ENCODE data around the gene CSK. TPM values are rescaled to one million over a fixed set of nuclear protein-coding genes. Genes with fewer than 3 reads are reported as not detected.

Gene CSK
- total RNA-seq, 1 donor from 2014 or later = 57.0 TPM

DNA sequence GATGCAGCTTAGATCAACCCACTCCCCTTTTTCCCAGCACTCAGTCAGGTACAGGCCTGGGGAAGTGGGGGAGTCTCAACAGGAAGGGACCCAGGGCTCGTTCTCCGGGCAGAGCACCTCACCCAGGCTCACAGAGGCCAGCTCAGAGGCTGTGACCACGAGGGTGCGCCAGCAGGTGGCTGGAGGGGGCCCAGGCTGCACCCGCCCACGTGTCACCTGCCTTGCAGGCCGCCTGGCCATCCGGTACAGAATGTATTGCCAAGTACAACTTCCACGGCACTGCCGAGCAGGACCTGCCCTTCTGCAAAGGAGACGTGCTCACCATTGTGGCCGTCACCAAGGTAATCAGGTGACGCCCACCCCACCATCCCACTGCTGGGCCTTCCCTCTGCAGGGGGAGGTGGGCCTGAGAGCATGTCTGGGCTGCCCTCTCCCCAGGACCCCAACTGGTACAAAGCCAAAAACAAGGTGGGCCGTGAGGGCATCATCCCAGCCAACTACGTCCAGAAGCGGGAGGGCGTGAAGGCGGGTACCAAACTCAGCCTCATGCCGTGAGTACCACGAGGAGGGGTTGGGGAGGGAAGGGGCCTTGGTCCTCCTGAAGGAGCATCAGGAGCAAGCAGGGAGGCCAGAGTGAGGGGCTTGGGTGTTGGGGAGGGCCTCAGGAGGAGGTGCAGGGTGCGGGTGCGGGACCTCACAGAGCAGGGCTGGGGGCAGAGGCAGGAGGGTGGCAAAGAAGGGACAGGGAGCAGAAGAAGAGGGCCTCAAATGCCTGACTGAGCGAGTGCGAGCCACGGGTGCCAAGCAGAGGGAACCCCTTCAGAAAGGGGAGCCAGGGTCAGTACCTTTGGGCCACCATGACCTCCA is 16.7 kb downstream of the CSK start:
- TF ChIP-seq, protein P1, sequence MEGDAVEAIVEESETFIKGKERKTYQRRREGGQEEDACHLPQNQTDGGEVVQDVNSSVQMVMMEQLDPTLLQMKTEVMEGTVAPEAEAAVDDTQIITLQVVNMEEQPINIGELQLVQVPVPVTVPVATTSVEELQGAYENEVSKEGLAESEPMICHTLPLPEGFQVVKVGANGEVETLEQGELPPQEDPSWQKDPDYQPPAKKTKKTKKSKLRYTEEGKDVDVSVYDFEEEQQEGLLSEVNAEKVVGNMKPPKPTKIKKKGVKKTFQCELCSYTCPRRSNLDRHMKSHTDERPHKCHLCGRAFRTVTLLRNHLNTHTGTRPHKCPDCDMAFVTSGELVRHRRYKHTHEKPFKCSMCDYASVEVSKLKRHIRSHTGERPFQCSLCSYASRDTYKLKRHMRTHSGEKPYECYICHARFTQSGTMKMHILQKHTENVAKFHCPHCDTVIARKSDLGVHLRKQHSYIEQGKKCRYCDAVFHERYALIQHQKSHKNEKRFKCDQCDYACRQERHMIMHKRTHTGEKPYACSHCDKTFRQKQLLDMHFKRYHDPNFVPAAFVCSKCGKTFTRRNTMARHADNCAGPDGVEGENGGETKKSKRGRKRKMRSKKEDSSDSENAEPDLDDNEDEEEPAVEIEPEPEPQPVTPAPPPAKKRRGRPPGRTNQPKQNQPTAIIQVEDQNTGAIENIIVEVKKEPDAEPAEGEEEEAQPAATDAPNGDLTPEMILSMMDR (IDR thresholded peaks at IDR 0.05) = no peak
- H3K36me3 Mint-ChIP-seq (ENCODE audit: unreplicated experiment) = peaks cover 9% of the 10 kb centered on the region
- DNase-seq (ENCODE audit: extremely low spot score, unreplicated experiment) = no peak
- no peaks in the 10 kb centered on the region for H3K27me3 Mint-ChIP-seq (ENCODE audit: unreplicated experiment)
- H3K4me3 Mint-ChIP-seq (ENCODE audit: unreplicated experiment) = no peak overlapping the region
- no peaks in the 10 kb centered on the region for H3K9me3 Mint-ChIP-seq (ENCODE audit: unreplicated experiment)
- peaks cover 2% of the 10 kb centered on the region for H3K4me1 Mint-ChIP-seq (ENCODE audit: unreplicated experiment)
- H3K27ac Mint-ChIP-seq (ENCODE audit: unreplicated experiment) = no peak overlapping the region

DNA sequence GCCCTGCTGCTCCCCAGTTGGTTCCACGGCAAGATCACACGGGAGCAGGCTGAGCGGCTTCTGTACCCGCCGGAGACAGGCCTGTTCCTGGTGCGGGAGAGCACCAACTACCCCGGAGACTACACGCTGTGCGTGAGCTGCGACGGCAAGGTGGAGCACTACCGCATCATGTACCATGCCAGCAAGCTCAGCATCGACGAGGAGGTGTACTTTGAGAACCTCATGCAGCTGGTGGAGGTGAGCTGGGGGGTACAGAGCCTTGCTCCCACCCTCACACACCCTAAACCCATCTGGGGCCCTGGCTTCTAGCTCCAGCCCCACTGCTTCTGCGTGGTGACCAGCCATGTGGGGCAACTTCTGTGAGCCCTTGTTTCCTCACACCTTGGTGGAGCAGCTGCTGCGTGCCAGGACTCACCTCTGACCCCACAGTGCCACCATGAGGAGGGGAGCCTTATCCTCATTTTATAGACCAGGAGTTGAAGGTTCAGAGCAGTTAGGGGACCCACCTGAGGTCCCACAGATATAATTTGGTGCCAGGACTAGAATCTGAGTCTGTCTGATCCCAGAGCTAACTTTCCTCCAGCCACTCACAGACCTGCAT is 17.5 kb downstream of the CSK start:
- no peak overlapping the region for H3K27ac Mint-ChIP-seq (ENCODE audit: unreplicated experiment)
- no peak for DNase-seq (ENCODE audit: extremely low spot score, unreplicated experiment)
- no peak overlapping the region for H3K4me3 Mint-ChIP-seq (ENCODE audit: unreplicated experiment)
- no peaks in the 10 kb centered on the region for H3K27me3 Mint-ChIP-seq (ENCODE audit: unreplicated experiment)
- peaks cover 15% of the 10 kb centered on the region for H3K36me3 Mint-ChIP-seq (ENCODE audit: unreplicated experiment)
- no peaks in the 10 kb centered on the region for H3K9me3 Mint-ChIP-seq (ENCODE audit: unreplicated experiment)
- TF ChIP-seq, protein P1 (IDR thresholded peaks at IDR 0.05) = no peak
- H3K4me1 Mint-ChIP-seq (ENCODE audit: unreplicated experiment) = peaks cover 2% of the 10 kb centered on the region

DNA sequence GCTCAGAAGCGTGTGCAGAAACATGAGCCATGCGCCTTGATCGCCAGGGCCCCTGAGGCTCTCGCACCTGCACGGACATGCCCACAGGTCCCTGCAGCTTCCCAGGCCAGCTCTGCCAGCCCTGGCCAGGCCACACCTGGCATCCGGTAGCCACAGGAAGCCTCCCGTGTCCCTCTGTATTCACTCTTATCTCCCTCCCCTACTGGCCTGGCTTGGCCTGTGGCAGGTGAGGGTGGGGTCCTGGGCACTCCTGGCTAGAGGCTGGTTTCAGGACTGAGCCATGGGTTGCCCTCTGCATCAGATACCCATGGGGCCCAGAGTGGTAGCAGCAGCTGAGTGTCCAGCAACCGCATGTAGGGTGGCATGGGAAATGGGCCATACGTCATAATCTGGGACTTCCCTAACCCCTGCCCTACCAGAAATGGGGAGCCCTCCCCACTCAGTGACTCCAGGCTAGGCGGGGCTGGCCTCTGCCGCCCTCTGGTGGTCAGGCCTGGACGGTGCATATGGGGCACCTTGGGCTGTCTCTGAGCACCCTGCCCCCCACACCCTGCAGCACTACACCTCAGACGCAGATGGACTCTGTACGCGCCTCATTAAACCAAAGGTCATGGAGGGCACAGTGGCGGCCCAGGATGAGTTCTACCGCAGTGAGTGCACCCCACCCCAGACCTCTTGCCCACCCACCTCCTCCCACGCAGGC is 18.1 kb downstream of the CSK start:
- Mint-ChIP-seq H3K36me3 (ENCODE audit: unreplicated experiment) (peaks cover 18% of the 10 kb centered on the region), H3K27me3 (ENCODE audit: unreplicated experiment) (no peaks in the 10 kb centered on the region), H3K27ac (ENCODE audit: unreplicated experiment) (no peak overlapping the region), H3K9me3 (ENCODE audit: unreplicated experiment) (no peaks in the 10 kb centered on the region), H3K4me3 (ENCODE audit: unreplicated experiment) (no peak overlapping the region), H3K4me1 (ENCODE audit: unreplicated experiment) (no peaks in the 10 kb centered on the region)
- no peak for DNase-seq (ENCODE audit: extremely low spot score, unreplicated experiment)
- TF ChIP-seq, protein P1 (IDR thresholded peaks at IDR 0.05) = peak; percentile 95

DNA sequence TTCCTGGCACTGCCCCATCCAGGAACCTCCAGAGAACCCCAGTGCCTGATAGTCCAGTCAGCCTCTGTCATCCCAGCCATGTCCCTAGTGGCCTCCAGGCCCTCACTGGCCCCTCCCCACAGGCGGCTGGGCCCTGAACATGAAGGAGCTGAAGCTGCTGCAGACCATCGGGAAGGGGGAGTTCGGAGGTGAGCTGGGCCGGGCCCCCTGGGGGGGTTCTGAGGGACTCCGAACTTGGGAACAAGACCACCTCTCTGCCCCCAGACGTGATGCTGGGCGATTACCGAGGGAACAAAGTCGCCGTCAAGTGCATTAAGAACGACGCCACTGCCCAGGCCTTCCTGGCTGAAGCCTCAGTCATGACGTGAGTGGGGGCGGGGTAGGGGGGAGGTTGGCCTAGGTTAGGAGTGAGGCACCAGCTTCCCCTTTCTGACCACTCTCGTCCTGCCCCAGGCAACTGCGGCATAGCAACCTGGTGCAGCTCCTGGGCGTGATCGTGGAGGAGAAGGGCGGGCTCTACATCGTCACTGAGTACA is 18.7 kb downstream of the CSK start:
- no peak for DNase-seq (ENCODE audit: extremely low spot score, unreplicated experiment)
- H3K9me3 Mint-ChIP-seq (ENCODE audit: unreplicated experiment) = no peaks in the 10 kb centered on the region
- no peak overlapping the region for H3K27ac Mint-ChIP-seq (ENCODE audit: unreplicated experiment)
- H3K36me3 Mint-ChIP-seq (ENCODE audit: unreplicated experiment) = peaks cover 18% of the 10 kb centered on the region
- TF ChIP-seq, protein P1 (IDR thresholded peaks at IDR 0.05) = no peak
- no peaks in the 10 kb centered on the region for H3K4me1 Mint-ChIP-seq (ENCODE audit: unreplicated experiment)
- H3K27me3 Mint-ChIP-seq (ENCODE audit: unreplicated experiment) = no peaks in the 10 kb centered on the region
- H3K4me3 Mint-ChIP-seq (ENCODE audit: unreplicated experiment) = no peak overlapping the region

Data from osteocyte (in vitro differentiated cells).